HG03175 (cell line): ENCODE data around the gene TCN2.
"Not testable (repeated sequence)": the region's sequence is repeated elsewhere in the genome, so short reads cannot be mapped to it uniquely, and the experiment has no call there.

Source experiments
- ATAC-seq: cut with Tn5 transposase; IDR thresholded peaks from one replicate; pipeline ENCODE4 v1.9.1; 2021; ENCODE audit warnings: mild to moderate bottlenecking, moderate library complexity; ENCODE audit not compliant: unreplicated experiment

Gene TCN2

DNA sequence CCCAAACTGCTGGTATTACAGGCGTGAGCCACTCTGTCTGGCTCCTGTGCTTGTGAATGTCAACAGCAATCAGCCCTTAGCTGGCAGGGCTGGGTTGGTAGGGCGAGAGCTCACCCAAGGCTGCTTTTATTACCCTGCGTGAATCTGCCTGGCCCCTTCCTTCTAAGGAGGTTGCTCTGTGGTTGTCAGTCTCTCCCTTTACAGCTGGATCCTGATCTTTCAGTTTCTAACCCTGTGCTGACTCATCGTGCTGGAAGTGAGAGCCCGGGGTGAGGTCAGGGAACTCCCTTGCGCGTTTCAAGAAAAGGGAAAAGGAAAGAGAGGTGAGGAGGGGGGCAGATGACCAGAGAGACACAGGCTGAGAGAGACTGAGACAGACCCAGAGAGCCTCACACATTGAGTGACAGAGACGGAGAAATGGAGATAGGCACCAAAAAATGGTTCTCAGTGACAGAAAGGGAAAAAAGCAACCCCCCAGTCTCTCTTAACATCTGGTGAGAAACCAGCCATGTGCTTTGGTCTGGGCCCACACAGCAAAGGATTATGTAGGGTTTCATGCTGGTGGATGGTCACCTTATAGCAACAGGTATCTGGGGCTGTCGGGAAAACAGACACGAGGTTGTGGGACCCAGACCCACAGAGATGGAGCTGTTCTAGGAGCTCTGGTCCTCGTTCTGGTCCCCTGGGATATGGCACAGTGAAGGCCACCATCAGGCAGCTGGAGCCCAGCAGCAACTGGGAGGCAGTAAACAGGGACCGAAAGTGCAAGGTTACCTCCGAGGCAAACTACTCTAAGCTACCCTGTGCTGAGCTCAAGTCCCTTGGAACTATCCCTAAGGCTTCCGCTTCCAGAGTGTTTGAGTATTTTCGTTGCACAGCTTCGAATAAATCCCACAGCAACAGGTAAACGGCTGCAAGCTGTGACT, 2.5 kb downstream of the TCN2 start:
- ATAC-seq = no peak

DNA sequence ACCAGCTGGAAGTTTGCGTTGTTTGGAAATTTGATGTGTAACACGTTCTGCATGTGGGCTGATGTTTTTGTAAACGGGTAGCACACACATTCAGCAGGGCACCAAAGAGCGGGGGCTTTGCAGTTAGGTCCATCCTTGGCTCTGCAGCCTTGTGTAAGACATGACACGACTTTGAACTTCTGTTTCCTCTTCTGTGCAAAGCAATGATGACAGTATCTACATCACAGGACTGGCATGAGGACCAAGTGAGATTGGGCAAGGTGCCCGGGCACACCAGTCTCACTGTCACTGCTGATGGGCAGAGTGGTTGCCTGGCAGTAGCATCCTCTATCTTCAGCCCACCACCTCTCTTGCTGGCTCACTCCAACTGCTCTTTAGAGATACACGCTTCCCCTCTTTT, 3.3 kb downstream of the TCN2 start:
- no peak for ATAC-seq

- no peak for ATAC-seq
Measured at GRCh38 chr22:30611197-30611596, 4.2 kb downstream of the TCN2 start.

DNA sequence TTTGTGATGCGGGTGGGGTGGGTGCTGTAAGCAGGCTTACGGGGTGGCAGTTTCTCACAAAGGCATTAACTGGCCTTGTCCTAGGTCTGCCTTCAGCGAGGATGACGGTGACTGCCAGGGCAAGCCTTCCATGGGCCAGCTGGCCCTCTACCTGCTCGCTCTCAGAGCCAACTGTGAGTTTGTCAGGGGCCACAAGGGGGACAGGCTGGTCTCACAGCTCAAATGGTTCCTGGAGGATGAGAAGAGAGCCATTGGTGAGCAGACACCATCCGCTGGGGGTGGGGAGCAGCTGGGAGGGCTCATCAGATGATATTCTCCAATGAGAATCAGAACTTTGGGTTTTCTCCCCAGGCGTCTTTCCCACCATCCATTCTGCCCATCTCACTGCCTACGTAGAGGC, 5.8 kb downstream of the TCN2 start:
- no peak for ATAC-seq

DNA sequence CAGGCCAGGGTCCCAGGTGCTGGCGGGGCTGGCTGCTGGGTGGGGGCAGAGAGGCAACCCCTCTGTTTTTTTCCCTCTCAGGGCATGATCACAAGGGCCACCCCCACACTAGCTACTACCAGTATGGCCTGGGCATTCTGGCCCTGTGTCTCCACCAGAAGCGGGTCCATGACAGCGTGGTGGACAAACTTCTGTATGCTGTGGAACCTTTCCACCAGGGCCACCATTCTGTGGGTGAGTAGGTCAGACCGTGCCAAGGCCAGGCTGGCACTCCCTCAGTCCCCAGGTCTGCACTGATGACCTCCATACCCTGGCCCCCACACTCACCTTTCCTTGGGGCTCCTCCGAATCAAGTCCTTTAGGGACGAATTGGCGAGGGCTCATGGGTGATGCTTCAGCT, 7.3 kb downstream of the TCN2 start:
- no peak for ATAC-seq

- ATAC-seq = no peak
Measured at GRCh38 chr22:30614879-30615278, 7.9 kb downstream of the TCN2 start.

GRCh38 chr22:30615543-30615954, 8.6 kb downstream of the TCN2 start:
- ATAC-seq = no peak

GRCh38 chr22:30617819-30618218, 10.8 kb downstream of the TCN2 start:
- no peak for ATAC-seq

DNA sequence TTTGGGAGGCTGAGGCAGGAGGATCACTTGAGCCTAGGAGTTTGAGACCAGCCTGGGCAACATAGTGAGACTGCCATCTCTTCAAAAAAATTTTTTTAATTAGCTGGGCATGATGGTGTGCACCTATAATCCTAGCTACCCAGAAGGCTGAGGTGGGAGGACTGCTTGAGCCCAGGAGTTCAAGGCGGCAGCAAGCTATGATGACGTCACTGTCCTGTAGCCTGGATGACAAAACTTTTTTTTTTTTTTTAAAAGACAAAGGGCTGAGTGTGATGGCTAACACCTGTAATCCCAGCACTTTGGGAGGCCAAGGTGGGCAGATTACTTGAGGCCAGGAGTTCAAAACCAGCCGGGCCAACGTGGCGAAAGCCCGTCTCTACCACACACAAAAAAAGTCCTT, 12.9 kb downstream of the TCN2 start:
- not testable (repeated sequence) for ATAC-seq

- ATAC-seq = no peak
Measured at GRCh38 chr22:30626413-30626812, 19.4 kb downstream of the TCN2 start.

DNA sequence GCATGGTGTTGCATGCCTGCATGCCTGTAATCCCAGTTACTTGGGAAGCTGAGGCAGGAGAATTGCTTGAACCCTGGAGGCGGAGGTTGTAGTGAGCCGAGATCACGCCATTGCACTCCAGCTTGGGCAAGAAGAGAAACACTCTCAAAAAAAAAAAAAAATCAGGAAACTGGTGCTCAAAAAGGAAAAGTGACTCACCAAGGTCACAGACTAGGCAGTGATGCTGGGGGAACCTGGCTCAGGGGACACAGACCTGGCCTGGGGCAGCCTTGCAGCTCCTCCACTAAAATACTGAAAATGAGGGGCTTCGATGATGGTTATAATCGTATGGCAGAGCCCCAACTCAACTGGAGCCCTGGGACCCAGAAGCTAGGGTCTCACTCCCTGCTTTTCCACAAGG, 20.5 kb downstream of the TCN2 start:
- ATAC-seq = no peak

GRCh38 chr22:30628491-30628890, 21.5 kb downstream of the TCN2 start:
- no peak for ATAC-seq

DNA sequence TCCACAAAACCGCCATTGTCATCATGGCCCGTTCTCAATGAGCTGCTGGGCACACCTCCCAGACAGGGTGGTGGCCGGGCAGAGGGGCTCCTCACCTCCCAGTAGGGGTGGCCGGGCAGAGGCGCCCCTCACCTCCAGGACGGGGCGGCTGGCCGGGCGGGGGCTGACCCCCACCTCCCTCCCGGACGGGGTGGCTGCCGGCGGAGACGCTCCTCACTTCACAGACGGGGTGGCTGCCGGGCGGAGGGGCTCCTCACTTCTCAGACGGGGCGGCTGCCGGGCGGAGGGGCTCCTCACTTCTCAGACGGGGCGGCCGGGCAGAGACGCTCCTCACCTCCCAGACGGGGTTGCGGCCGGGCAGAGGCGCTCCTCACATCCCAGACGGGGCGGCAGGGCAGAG, 24.5 kb downstream of the TCN2 start:
- ATAC-seq = not testable (repeated sequence)

- ATAC-seq = peak; percentile 49
Measured at GRCh38 chr22:30634471-30635233, 27.7 kb downstream of the TCN2 start.

GRCh38 chr22:30635273-30636225, 28.6 kb downstream of the TCN2 start, which contains the start of gene SLC35E4:
TSS of gene SLC35E4 (plus strand) at chr22:30635781. CDS start at chr22:30636451, 670 bp downstream.
- ATAC-seq = peak; percentile 56

DNA sequence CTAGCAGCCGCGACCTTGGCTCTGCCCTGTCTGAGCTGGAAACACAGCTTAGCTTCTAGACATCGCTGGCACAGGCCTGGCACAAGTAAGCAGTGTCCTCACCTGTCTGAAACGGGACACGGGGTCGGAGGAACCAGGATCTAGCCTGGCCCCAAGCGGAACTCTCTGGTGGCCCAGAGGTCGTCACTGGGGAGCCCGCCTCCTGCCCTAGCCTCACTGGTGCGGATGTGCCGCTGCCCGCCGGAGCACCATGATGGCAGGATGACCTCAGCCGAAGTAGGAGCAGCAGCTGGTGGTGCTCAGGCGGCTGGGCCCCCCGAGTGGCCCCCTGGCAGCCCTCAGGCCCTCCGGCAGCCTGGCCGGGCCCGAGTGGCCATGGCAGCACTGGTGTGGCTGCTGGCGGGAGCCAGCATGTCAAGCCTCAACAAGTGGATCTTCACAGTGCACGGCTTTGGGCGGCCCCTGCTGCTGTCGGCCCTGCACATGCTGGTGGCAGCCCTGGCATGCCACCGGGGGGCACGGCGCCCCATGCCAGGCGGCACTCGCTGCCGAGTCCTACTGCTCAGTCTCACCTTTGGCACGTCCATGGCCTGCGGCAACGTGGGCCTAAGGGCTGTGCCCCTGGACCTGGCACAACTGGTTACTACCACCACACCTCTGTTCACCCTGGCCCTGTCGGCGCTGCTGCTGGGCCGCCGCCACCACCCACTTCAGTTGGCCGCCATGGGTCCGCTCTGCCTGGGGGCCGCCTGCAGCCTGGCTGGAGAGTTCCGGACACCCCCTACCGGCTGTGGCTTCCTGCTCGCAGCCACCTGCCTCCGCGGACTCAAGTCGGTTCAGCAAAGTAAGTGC, 29.5 kb downstream of the TCN2 start:
- ATAC-seq = no peak

DNA sequence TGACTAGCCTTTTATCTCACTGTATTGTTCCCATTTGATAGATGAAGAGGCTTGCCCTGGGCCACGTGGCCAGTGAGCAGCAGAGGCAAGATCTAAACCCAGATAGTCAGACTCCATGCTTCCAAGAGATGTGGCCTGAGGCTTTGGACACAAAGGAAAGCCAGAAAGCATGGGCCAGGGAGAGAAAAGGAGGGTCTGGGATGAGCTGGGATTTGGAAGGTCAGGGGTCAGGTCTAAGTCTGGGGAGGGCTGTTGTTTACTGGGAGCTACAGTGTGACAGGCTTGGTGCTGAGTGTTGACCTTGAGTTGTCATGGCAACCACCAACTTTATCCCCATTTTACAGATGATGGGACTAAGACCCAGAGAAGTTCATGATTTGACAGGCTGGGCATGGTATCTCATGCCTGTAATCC, 30.7 kb downstream of the TCN2 start:
- ATAC-seq = no peak

DNA sequence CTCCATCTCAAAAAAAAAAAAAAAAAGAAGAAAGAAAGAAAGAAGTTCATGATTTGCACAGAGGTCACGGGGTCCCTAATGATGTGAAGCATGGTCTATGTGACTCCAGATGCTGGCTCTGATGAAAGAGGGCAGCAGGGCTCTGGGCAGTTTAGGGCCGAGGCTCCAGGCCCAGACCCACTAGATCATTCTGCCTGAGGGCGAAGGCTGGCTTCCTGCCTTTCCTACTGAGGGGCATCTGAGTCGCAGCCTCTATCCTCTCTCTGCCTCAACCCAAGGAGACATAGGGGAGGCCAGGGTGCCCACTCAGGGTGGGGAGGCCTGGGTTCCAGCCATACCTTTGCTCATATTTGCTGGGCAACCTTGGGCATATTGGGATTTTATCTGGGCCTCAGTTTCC, 33.4 kb downstream of the TCN2 start:
- ATAC-seq = no peak

GRCh38 chr22:30640839-30641430, 34.0 kb downstream of the TCN2 start:
- no peak for ATAC-seq
